HG03565 (cell line): ENCODE results near the gene PCDHGA10.
A peak's percentile ranks its signal among the peaks of the same experiment; 100 is the strongest.
"Not testable (repeated sequence)": the region's sequence is repeated elsewhere in the genome, so short reads cannot be mapped to it uniquely, and the experiment has no call there.

ENCODE experiments used
- ATAC-seq: cut with Tn5 transposase; IDR thresholded peaks from one replicate; pipeline ENCODE4 v1.9.1; 2021; ENCODE audit warnings: mild to moderate bottlenecking, moderate library complexity; ENCODE audit not compliant: unreplicated experiment

PCDHGA10 gene

DNA sequence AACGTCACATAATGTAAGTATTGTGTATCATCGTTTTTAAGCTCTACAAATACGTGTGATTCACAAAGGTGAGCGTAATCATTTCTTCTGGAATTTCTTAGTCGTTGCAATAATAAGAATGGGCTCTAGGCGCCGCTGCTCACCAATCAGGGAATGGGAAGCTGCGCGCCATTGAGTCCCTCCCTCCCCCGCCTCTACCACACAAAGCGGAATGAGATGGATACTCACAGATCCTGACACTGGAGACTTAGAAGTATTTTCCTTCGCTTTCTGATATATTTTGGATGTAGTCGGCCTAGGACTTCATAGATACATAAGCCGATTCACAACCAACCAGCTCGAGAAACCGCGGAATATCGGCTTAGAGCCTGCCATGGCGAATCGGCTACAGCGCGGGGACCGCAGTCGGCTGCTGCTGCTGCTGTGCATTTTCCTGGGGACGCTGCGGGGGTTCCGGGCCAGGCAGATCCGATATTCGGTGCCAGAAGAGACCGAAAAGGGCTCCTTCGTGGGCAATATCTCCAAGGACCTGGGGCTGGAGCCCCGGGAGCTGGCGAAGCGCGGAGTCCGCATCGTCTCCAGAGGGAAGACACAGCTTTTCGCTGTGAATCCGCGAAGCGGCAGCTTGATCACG is 8.2 kb downstream of the PCDHGA10 start, which contains the start of gene PCDHGA11:
PCDHGA11 (plus strand) TSS at position 197 of the 634 bp plus-strand sequence; CDS start at position 374, 177 bp downstream.
- ATAC-seq: peak; percentile 38

DNA sequence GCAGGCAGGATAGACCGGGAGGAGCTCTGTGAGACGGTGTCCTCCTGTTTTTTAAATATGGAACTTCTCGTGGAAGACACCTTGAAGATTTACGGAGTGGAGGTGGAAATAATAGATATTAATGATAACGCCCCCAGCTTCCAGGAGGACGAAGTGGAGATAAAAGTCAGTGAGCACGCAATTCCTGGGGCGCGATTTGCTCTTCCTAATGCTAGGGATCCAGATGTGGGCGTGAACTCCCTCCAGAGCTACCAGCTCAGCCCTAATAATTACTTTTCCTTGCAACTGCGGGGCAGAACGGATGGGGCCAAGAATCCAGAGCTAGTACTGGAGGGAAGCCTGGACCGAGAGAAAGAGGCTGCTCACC is 8.7 kb downstream of the PCDHGA10 start:
- no peak for ATAC-seq

GRCh38 chr5:141422742-141423291 is 10.0 kb downstream of the PCDHGA10 start:
- ATAC-seq: no peak

GRCh38 chr5:141427783-141428426 is 15.1 kb downstream of the PCDHGA10 start:
- no peak for ATAC-seq

- ATAC-seq: peak; percentile 92
Measured at GRCh38 chr5:141430332-141431113, 17.7 kb downstream of the PCDHGA10 start, which contains the start of gene PCDHGA12. Gene PCDHGA12, plus strand, starts transcription at chr5:141430507. Its CDS starts 253 bp downstream, at chr5:141430760.

- no peak for ATAC-seq
Measured at GRCh38 chr5:141431286-141431685, 18.5 kb downstream of the PCDHGA10 start.

- ATAC-seq: not testable (repeated sequence)
Measured at GRCh38 chr5:141432308-141432707, 19.5 kb downstream of the PCDHGA10 start.

DNA sequence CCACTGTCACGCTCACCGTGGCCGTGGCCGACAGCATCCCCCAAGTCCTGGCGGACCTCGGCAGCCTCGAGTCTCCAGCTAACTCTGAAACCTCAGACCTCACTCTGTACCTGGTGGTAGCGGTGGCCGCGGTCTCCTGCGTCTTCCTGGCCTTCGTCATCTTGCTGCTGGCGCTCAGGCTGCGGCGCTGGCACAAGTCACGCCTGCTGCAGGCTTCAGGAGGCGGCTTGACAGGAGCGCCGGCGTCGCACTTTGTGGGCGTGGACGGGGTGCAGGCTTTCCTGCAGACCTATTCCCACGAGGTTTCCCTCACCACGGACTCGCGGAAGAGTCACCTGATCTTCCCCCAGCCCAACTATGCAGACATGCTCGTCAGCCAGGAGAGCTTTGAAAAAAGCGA is 19.9 kb downstream of the PCDHGA10 start:
- ATAC-seq: not testable (repeated sequence)

- ATAC-seq: no peak
Measured at GRCh38 chr5:141434006-141434405, 21.2 kb downstream of the PCDHGA10 start.

GRCh38 chr5:141437221-141437620 is 24.4 kb downstream of the PCDHGA10 start:
- ATAC-seq: no peak

GRCh38 chr5:141439411-141440141 is 26.8 kb downstream of the PCDHGA10 start:
- no peak for ATAC-seq

- ATAC-seq: no peak
Measured at GRCh38 chr5:141440341-141440740, 27.6 kb downstream of the PCDHGA10 start.

DNA sequence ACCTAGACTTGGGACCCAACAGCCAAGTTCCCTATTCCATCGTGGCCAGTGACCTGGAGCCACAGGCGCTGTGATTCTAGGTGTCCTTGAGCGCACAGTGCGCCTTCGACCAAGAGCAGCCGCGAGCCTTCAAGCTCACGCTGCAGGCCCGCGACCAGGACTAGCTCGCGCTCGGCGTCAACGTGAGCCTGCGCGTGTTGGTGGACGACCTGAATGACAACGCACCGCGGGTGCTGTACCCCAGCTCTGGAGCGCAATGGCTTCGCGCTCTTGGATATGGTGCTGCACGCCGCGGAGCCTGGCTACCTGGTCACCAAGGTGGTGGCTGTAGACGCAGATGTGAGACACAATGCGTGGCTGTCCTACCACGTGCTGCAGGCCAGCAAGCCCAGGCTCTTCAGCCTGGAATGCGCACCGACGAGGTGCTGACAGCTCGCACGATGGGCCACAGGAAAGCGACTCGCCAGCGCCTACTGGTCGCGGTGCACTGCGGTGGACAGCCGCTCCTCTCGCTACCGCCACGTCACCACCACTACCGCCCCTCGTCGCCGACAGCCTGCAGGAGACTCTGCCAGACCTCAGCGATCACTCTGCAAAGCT is 28.9 kb downstream of the PCDHGA10 start:
- ATAC-seq: no peak

DNA sequence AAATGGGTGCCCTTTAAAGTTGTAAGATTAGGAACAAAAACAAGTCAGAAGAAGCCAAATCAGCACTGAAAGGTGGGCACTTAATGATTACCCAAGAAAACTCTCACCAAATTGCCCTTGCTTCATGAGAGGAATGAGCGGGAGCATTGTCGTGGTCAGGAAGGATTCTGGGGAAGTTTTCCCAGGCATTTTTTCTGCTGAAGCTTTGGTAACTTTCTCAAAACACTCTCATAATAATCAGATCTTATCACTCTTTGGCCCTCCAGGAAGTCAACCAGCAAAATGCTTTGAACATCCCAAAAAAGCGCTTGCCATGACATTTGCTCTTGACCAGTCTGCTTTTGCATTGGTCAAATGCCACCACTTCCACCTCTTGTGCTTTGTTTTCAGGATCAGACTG is 52.6 kb downstream of the PCDHGA10 start:
- ATAC-seq: no peak
